Stimulated activated CD8-positive, alpha-beta memory T cell treated with anti-CD3 and anti-CD28 coated beads, Interleukin-4, amount 100 ng/mL, for 24 hours (primary cell): ENCODE data around the gene TMPRSS2.

Experiments
- DNase-seq: peaks from one replicate; pipeline ENCODE4 v3.0.0-alpha.2; 2020; ENCODE audit warnings: low read depth

The TMPRSS2 gene

GRCh38 chr21:41481191-41481590 is 26.8 kb downstream of the TMPRSS2 start:
- DNase-seq: no peak

GRCh38 chr21:41480086-41480690 is 27.8 kb downstream of the TMPRSS2 start:
- no peak for DNase-seq

GRCh38 chr21:41479686-41480085 is 28.3 kb downstream of the TMPRSS2 start:
- DNase-seq: no peak

- no peak for DNase-seq
Measured at GRCh38 chr21:41478319-41479177, 29.4 kb downstream of the TMPRSS2 start.

GRCh38 chr21:41477641-41478318 is 30.2 kb downstream of the TMPRSS2 start:
- DNase-seq: no peak

- DNase-seq: no peak
Measured at GRCh38 chr21:41475714-41476420, 32.1 kb downstream of the TMPRSS2 start.

GRCh38 chr21:41472753-41473548 is 35.0 kb downstream of the TMPRSS2 start:
- no peak for DNase-seq

- DNase-seq: no peak
Measured at GRCh38 chr21:41470054-41470453, 37.9 kb downstream of the TMPRSS2 start.

- no peak for DNase-seq
Measured at GRCh38 chr21:41466024-41466820, 41.7 kb downstream of the TMPRSS2 start.

GRCh38 chr21:41465176-41465781 is 42.7 kb downstream of the TMPRSS2 start:
- DNase-seq: no peak

GRCh38 chr21:41460578-41461527 is 47.1 kb downstream of the TMPRSS2 start:
- peak; percentile 26 for DNase-seq

- DNase-seq: no peak
Measured at GRCh38 chr21:41459884-41460534, 47.9 kb downstream of the TMPRSS2 start.

- no peak for DNase-seq
Measured at GRCh38 chr21:41458559-41458958, 49.4 kb downstream of the TMPRSS2 start.

GRCh38 chr21:41458121-41458520 is 49.8 kb downstream of the TMPRSS2 start:
- no peak for DNase-seq

GRCh38 chr21:41453761-41454160 is 54.2 kb downstream of the TMPRSS2 start:
- DNase-seq: no peak

GRCh38 chr21:41453198-41453597 is 54.8 kb downstream of the TMPRSS2 start:
- DNase-seq: no peak

- DNase-seq: no peak
Measured at GRCh38 chr21:41451753-41452676, 55.9 kb downstream of the TMPRSS2 start.
